ENCODE measurements around the gene CCNQ. TPM values are rescaled to one million over a fixed set of nuclear protein-coding genes. Genes with fewer than 3 reads are reported as not detected.

Gene CCNQ
- total RNA-seq, 1 donor from 2014 or later, result 52.7 TPM

DNA sequence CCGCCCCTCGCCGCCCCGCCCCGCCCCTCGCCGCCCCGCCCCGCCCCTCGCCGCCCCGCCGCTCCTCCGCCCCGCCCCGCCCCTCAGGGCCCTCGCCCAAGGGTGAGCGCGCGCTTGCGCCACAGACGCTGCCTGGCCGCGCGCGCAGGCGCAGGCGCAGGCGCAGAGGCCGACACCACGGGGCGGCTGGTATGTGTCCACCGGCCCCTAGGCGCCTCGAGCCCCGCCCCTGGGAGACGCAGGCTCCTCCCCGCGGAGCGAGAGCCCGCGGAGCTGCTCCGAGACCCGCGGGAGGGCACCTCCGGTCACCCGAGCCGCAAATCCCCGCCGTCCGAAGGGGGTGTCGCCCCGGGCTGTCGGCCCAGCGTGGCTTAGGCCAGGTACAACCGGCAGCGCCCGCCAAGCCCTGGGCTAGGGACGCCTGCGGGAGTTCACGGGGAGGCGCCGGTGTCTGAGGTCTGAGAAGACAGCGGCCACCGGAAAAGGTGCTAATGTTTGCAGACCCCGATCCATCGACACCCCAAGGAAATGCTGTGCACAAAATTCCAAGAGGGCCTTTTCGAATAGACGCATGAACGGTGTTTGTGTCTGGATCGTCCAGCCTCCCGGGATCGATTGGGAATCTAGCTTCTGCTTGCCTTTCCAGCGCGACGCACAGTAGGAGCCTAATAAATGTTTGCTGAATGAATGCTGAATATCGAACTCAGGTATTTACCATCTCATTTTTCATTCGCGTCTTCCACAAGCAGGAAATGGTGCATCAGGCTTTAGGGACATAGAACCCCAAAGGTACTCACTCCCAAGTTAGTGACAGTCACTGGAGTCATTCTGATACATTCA is 473 bp upstream of the CCNQ start:
- Histone ChIP-seq H3K27ac (peak overlapping the region; percentile 41 to 47), H3K9me3 (no peaks in the 10 kb centered on the region), H3K27me3 (no peaks in the 10 kb centered on the region), H3K4me3 (peak overlapping the region; percentile 53 to 86), H3K36me3 (peaks cover 3 to 4% of the 10 kb centered on the region in 2 donors), H3K4me1 (no peaks in the 10 kb centered on the region)
- TF ChIP-seq, protein P1, sequence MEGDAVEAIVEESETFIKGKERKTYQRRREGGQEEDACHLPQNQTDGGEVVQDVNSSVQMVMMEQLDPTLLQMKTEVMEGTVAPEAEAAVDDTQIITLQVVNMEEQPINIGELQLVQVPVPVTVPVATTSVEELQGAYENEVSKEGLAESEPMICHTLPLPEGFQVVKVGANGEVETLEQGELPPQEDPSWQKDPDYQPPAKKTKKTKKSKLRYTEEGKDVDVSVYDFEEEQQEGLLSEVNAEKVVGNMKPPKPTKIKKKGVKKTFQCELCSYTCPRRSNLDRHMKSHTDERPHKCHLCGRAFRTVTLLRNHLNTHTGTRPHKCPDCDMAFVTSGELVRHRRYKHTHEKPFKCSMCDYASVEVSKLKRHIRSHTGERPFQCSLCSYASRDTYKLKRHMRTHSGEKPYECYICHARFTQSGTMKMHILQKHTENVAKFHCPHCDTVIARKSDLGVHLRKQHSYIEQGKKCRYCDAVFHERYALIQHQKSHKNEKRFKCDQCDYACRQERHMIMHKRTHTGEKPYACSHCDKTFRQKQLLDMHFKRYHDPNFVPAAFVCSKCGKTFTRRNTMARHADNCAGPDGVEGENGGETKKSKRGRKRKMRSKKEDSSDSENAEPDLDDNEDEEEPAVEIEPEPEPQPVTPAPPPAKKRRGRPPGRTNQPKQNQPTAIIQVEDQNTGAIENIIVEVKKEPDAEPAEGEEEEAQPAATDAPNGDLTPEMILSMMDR (IDR thresholded peaks at IDR 0.05), result no peak
- peak; percentile 50 to 91 for DNase-seq (ENCODE audit: low spot score in 2 of 2)
- intact Hi-C loops (cut with DNase I), result loop anchor here (5.0 kb wide), 2 partner anchors 88 to 127 kb away; partner anchors contain the start of genes HAUS7 and SLC6A8

DNA sequence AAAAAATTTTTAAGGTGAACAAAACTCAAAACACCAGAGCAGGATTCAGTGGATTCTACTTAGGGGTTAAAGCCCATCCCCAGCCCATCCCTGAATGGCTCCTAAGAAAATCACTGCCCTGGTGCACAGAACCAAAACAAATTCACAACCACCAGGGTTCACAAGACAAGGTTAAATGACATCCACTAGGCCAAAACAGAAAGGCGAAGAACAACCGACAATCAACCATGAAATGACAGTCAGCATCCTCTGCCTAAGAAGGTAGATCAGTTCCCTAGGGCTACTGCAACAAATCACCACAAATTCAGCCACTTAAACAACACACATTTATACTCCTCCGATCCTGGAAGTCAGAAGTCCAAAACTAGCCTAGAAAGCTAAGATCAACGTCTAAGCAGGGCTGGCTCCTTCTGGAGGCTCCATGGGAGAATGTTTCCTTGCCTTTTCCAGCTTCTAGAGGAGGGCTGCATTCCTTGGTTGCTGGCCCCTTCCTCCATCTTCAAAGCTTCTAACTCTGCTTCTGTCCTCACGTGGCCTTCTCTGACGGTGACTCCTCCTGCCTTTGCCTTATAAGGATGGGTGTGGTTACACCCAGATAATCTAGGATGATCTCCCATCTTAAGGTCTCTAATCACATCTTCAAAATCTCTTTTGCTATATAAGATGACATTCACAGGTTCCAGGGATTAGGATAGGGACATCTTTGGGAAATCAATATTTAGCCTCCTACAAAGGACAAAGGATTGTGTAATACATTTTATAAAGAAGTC is 1.8 kb downstream of the CCNQ start:
- TF ChIP-seq, protein P1 (IDR thresholded peaks at IDR 0.05), result no peak
- H3K4me3 ChIP-seq, result no peak overlapping the region
- no peaks in the 10 kb centered on the region for H3K9me3 ChIP-seq
- H3K36me3 ChIP-seq, result peaks cover 7 to 17% of the 10 kb centered on the region in 2 donors
- intact Hi-C loops (cut with DNase I), result loop anchor here (5.0 kb wide), 2 partner anchors 90 to 125 kb away; partner anchors contain the start of genes HAUS7 and SLC6A8
- H3K4me1 ChIP-seq, result no peaks in the 10 kb centered on the region
- no peaks in the 10 kb centered on the region for H3K27me3 ChIP-seq
- DNase-seq (ENCODE audit: low spot score in 2 of 2), result no peak
- H3K27ac ChIP-seq, result no peak overlapping the region

DNA sequence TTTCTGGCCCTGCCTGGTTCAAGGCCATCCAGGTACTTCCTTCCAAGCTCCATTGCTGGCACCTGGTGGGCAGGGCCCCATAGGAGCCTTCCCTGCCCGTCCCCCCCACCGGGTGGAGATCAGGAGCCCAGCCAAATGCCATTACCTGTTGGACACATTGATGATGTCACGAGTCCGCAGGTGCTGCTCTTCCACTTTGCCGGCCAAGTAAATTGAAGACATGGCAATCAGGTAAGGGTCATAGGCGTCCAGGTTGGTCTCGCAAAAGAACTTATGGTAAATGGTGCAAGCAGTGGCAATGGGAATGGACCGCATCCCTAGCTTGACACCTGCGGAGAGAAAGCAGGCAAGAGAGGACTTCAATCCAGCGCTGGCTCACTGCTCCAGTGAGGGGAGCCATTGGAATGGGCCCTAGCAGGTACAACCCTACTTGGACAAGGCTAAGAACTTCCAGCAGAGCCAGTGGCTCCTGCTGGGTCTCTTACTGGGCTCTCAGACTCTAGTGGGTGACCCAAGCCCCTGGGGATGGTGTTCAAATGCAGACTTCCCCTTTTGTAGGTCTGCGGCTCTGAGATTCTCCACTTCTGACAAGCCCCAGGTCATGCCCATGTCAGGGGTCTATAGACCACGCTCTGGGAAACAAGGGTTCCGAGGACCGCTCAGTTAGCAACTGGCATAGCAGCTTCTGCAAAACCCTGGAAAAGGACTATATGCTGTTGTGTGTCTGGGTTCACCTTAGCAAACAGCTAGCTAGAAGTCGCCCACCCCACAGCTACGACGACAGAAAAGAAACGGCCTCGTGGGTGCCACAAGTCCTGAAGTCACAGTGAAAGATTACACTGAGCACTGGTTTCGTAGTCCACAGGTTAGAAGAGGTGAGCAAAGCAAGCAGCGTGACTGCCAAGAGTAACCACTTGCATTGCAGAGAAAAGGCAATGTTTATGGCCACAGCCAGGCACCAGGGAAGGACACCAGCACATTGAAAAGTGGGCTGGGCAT is 2.8 kb downstream of the CCNQ start:
- no peak overlapping the region for H3K4me3 ChIP-seq
- TF ChIP-seq, protein P1 (IDR thresholded peaks at IDR 0.05), result no peak
- H3K27me3 ChIP-seq, result no peaks in the 10 kb centered on the region
- H3K36me3 ChIP-seq, result peaks cover 7 to 19% of the 10 kb centered on the region in 2 donors
- intact Hi-C loops (cut with DNase I), result loop anchor here (5.0 kb wide), 2 partner anchors 91 to 124 kb away; partner anchors contain the start of genes HAUS7 and SLC6A8
- H3K4me1 ChIP-seq, result no peaks in the 10 kb centered on the region
- H3K27ac ChIP-seq, result no peak overlapping the region
- DNase-seq (ENCODE audit: low spot score in 2 of 2), result no peak
- H3K9me3 ChIP-seq, result no peaks in the 10 kb centered on the region

DNA sequence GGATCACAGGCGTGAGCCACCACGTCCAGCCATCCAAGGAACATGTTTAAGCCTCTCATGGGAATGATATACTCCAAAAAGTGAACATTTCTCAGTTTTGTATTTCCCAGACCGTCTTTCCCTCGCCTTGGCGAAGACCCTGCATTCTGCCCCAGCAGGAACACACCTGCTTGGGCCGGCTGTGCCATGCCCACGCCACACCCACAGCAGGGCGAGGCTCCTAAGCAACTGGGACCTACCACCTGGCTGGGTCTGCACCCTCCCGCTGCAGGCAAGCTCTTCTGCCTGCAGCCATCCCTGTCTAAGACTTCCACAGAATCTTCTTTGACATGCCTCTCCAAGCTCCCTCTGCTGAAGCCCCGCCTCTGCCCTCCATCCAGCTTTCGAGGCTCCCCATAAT is 3.6 kb downstream of the CCNQ start:
- Histone ChIP-seq H3K27ac (no peak overlapping the region), H3K4me3 (no peak overlapping the region), H3K36me3 (peaks cover 11 to 19% of the 10 kb centered on the region in 2 donors), H3K27me3 (no peaks in the 10 kb centered on the region), H3K4me1 (no peaks in the 10 kb centered on the region), H3K9me3 (no peaks in the 10 kb centered on the region)
- no peak for DNase-seq (ENCODE audit: low spot score in 2 of 2)
- TF ChIP-seq, protein P1 (IDR thresholded peaks at IDR 0.05), result no peak
- intact Hi-C loops (cut with DNase I), result loop anchor here (5.0 kb wide), 2 partner anchors 92 to 123 kb away; partner anchors contain the start of genes HAUS7 and SLC6A8
